Aorta (tissue), 5 donors: Measurements from ENCODE around the gene STPG4. TPM values are rescaled to one million over a fixed set of nuclear protein-coding genes. Genes with fewer than 3 reads are reported as not detected.

Source experiments
- ATAC-seq: fragments of 200-7000 bp; cut with Tn5 transposase; one replicate; pipeline ENCODE4 v1.9.1; 2022; ENCODE audit warnings: moderate library complexity; ENCODE audit not compliant: low FRiP score
- DNase-seq, 2 donors: peaks; one replicate each; pipeline ENCODE4 v3.0.0-alpha.2; 2020
- H3K27ac ChIP-seq, 2 donors: one replicate each; pipeline ENCODE4 v1.5.1; 2013; ENCODE audit warnings: low read length in 2 of 2, mild to moderate bottlenecking in 2 of 2, moderate library complexity in 2 of 2, control low read depth in 1 of 2, inconsistent platforms in 1 of 2, low read depth in 1 of 2
- H3K27me3 ChIP-seq, 2 donors: one replicate each; pipeline ENCODE4 v1.6.1; 2013; ENCODE audit warnings: control low read depth in 1 of 2, low read length in 1 of 2, mild to moderate bottlenecking in 1 of 2, moderate library complexity in 1 of 2; ENCODE audit not compliant: insufficient read depth in 2 of 2, control insufficient read depth in 1 of 2
- H3K36me3 ChIP-seq, 2 donors: one replicate each; pipeline ENCODE4 v1.6.1; 2013; ENCODE audit warnings: control low read depth in 1 of 2, low read length in 1 of 2, mild to moderate bottlenecking in 1 of 2; ENCODE audit not compliant: insufficient read depth in 2 of 2, control insufficient read depth in 1 of 2
- H3K4me1 ChIP-seq, 2 donors: one replicate each; pipeline ENCODE4 v1.6.1; 2013; ENCODE audit warnings: low read length in 2 of 2, control low read depth in 1 of 2, mild to moderate bottlenecking in 1 of 2, moderate library complexity in 1 of 2; ENCODE audit not compliant: insufficient read depth in 2 of 2, control insufficient read depth in 1 of 2
- H3K4me3 ChIP-seq, 2 donors: one replicate each; pipeline ENCODE4 v1.5.1; 2013; ENCODE audit warnings: low read length in 2 of 2, control low read depth in 1 of 2, mild to moderate bottlenecking in 1 of 2
- H3K9me3 ChIP-seq: one replicate; pipeline ENCODE4 v1.6.1; 2013; ENCODE audit warnings: mild to moderate bottlenecking, low read length; ENCODE audit not compliant: control insufficient read depth
- WGBS, 2 donors: extraction: QIAGEN DNeasy Blood & Tissue Kit; methylation state at CpG; one replicate each; pipeline ENCODE4 v1.1.7; 2013; 5-methylcytosine and 5-hydroxymethylcytosine counted together
- intact Hi-C, 2 donors: fragments of 100-400 bp; cut with DNase I; formaldehyde crosslinking; loops; one replicate each; pipeline versions ENCODE4 v1.14.2 to v1.15.0; 2022
- polyA plus RNA-seq, 2 donors: library from polyadenylated mRNA; stranded (reverse); fragments of 200-250 nt; gene quantifications; one replicate each; pipeline ENCODE4 v1.2.3, GENCODE V29; 2013
- total RNA-seq, 2 donors: library from RNA; stranded (reverse); fragmentation: NEBNext Ultra II Directional; extraction: Animal tissue kit (Norgen Biotek cat#: 25700); gene quantifications; one replicate each; pipeline ENCODE4 v1.2.1, GENCODE V29; 2021
- donor health status: healthy with polysubstance abuse.
- donor health status: Bipolar disorder and iron deficiency.
- donor health status: DM: no; HTN: no; CAD: no.
- donor health status: DM: no; HTN: no; CAD: no.
- donor health status: DM: yes; HTN: yes; CAD: no.

The STPG4 gene
- total and polyA plus RNA-seq, 4 donors: 0.51 to 0.90 (median 0.75) TPM; not detected in 1

GRCh38 chr2:47094511-47095142, 60.5 kb downstream of the STPG4 start:
- Histone ChIP-seq H3K9me3 (no peaks in the 10 kb centered on the region), H3K27me3 (no peaks in the 10 kb centered on the region), H3K4me3 (no peak overlapping the region), H3K36me3 (no peaks in the 10 kb centered on the region), H3K27ac (no peak overlapping the region), H3K4me1 (no peaks in the 10 kb centered on the region)
- ATAC-seq: no peak
- no peak for DNase-seq
- WGBS, 2 donors: 96 to 97% methylated on average over 7 of the region's 7 CpGs
- intact Hi-C loops: no loop called here

GRCh38 chr2:47093626-47094025, 61.5 kb downstream of the STPG4 start:
- WGBS, 2 donors: 95 to 97% methylated on average over 8 of the region's 8 CpGs
- no peaks in the 10 kb centered on the region for H3K36me3 ChIP-seq
- no peaks in the 10 kb centered on the region for H3K27me3 ChIP-seq
- DNase-seq: no peak
- intact Hi-C loops: no loop called here
- no peak overlapping the region for H3K27ac ChIP-seq
- H3K9me3 ChIP-seq: no peaks in the 10 kb centered on the region
- H3K4me1 ChIP-seq: no peaks in the 10 kb centered on the region
- ATAC-seq: no peak
- no peak overlapping the region for H3K4me3 ChIP-seq

- H3K9me3 ChIP-seq: no peaks in the 10 kb centered on the region
- ATAC-seq: no peak
- H3K27me3 ChIP-seq: no peaks in the 10 kb centered on the region
- H3K36me3 ChIP-seq: no peaks in the 10 kb centered on the region
- no peak overlapping the region for H3K4me3 ChIP-seq
- WGBS, 2 donors: 92 to 95% methylated on average over 5 of the region's 5 CpGs
- H3K4me1 ChIP-seq: no peaks in the 10 kb centered on the region
- no peak overlapping the region for H3K27ac ChIP-seq
- intact Hi-C loops: no loop called here
- DNase-seq: no peak
Observed at GRCh38 chr2:47092465-47092864, 62.6 kb downstream of the STPG4 start.

GRCh38 chr2:47091118-47091517, 64.0 kb downstream of the STPG4 start:
- Histone ChIP-seq H3K9me3 (no peaks in the 10 kb centered on the region), H3K27ac (no peak overlapping the region), H3K27me3 (no peaks in the 10 kb centered on the region), H3K4me3 (no peak overlapping the region), H3K4me1 (peaks cover 0 to 2% of the 10 kb centered on the region in 2 donors), H3K36me3 (no peaks in the 10 kb centered on the region)
- no peak for ATAC-seq
- no peak for DNase-seq
- intact Hi-C loops: no loop called here
- WGBS, 2 donors: 38% methylated on average over 2 of the region's 2 CpGs

GRCh38 chr2:47089083-47089464, 66.0 kb downstream of the STPG4 start:
- WGBS, 2 donors: 71 to 74% methylated on average over 6 of the region's 6 CpGs
- intact Hi-C loops: no loop called here
- no peaks in the 10 kb centered on the region for H3K36me3 ChIP-seq
- H3K27ac ChIP-seq: no peak overlapping the region
- no peak for DNase-seq
- no peaks in the 10 kb centered on the region for H3K27me3 ChIP-seq
- ATAC-seq: no peak
- H3K9me3 ChIP-seq: no peaks in the 10 kb centered on the region
- no peak overlapping the region for H3K4me3 ChIP-seq
- peaks cover 0 to 2% of the 10 kb centered on the region in 2 donors for H3K4me1 ChIP-seq

GRCh38 chr2:47088371-47089082, 66.6 kb downstream of the STPG4 start:
- no peaks in the 10 kb centered on the region for H3K36me3 ChIP-seq
- no peak overlapping the region for H3K27ac ChIP-seq
- H3K27me3 ChIP-seq: no peaks in the 10 kb centered on the region
- no peaks in the 10 kb centered on the region for H3K9me3 ChIP-seq
- ATAC-seq (peak; percentile 20), DNase-seq (no peak)
- H3K4me1 ChIP-seq: peaks cover 0 to 2% of the 10 kb centered on the region in 2 donors
- intact Hi-C loops: no loop called here
- 56% methylated on average over 5 of the region's 5 CpGs for WGBS, 2 donors
- no peak overlapping the region for H3K4me3 ChIP-seq

GRCh38 chr2:47087051-47087450, 68.1 kb downstream of the STPG4 start:
- H3K4me3 ChIP-seq: no peak overlapping the region
- H3K4me1 ChIP-seq: peaks cover 0 to 2% of the 10 kb centered on the region in 2 donors
- H3K27me3 ChIP-seq: no peaks in the 10 kb centered on the region
- no peaks in the 10 kb centered on the region for H3K9me3 ChIP-seq
- DNase-seq (no peak), ATAC-seq (no peak)
- H3K36me3 ChIP-seq: no peaks in the 10 kb centered on the region
- intact Hi-C loops: no loop called here
- 58 to 60% methylated on average over 3 of the region's 3 CpGs for WGBS, 2 donors
- no peak overlapping the region for H3K27ac ChIP-seq

GRCh38 chr2:47086571-47086970, 68.5 kb downstream of the STPG4 start:
- intact Hi-C loops: no loop called here
- Histone ChIP-seq H3K27ac (no peak overlapping the region), H3K27me3 (no peaks in the 10 kb centered on the region), H3K4me1 (peaks cover 0 to 2% of the 10 kb centered on the region in 2 donors), H3K36me3 (no peaks in the 10 kb centered on the region), H3K4me3 (no peak overlapping the region), H3K9me3 (no peaks in the 10 kb centered on the region)
- peak; percentile 54 for ATAC-seq
- 40 to 47% methylated on average over 6 of the region's 6 CpGs for WGBS, 2 donors
- DNase-seq: no peak

GRCh38 chr2:47086054-47086471, 69.0 kb downstream of the STPG4 start:
- Histone ChIP-seq H3K9me3 (no peaks in the 10 kb centered on the region), H3K4me1 (peaks cover 0 to 2% of the 10 kb centered on the region in 2 donors), H3K27me3 (no peaks in the 10 kb centered on the region), H3K36me3 (no peaks in the 10 kb centered on the region), H3K27ac (no peak overlapping the region), H3K4me3 (no peak overlapping the region)
- 65 to 69% methylated on average over 9 of the region's 9 CpGs for WGBS, 2 donors
- intact Hi-C loops: no loop called here
- ATAC-seq: peak; percentile 3
- DNase-seq: no peak
